ENCODE results near the gene KLHL11. TPM values are rescaled to one million over a fixed set of nuclear protein-coding genes. Genes with fewer than 3 reads are reported as not detected.

Gene KLHL11
- total and polyA plus RNA-seq, 10 of the 15 experiments (the other 5 are each of a cell fraction or from before 2014, with no cell fraction given) = 0.07 to 17.2 (median 10.1) TPM

GRCh38 chr17:41864498-41864835 lies 756 bp downstream of the KLHL11 start:
- DNase-seq (ENCODE audit: low read depth, low spot score) (no peak), ATAC-seq (peak; percentile 66), FAIRE-seq (peak; percentile 38)
- Histone ChIP-seq H3K4me2 (ENCODE audit: control insufficient read depth, insufficient read depth) (peak overlapping the region; percentile 85), H3K27ac (ENCODE audit: control insufficient read depth, insufficient read depth) (peak overlapping the region; percentile 74), H3K4me3 (peak overlapping the region; percentile 74), H2AFZ (ENCODE audit: control insufficient read depth, low read depth, low read length) (peak overlapping the region; percentile 86), H3K4me1 (ENCODE audit: control insufficient read depth, insufficient read depth, low read length) (peaks cover 7% of the 10 kb centered on the region; the same call in 1 of the 2 replicates), H3K9ac (ENCODE audit: control insufficient read depth, insufficient read depth, low read length) (peak overlapping the region; percentile 90), H4K20me1 (ENCODE audit: control insufficient read depth, insufficient read depth) (no peaks in the 10 kb centered on the region), H3K27me3 (replicated peaks in 1 of 2; ENCODE audit: control insufficient read depth in 2 of 2, insufficient read depth in 2 of 2, low read length in 1 of 2) (no peaks in the 10 kb centered on the region), H3K36me3 (ENCODE audit: control insufficient read depth in 2 of 2, insufficient read depth in 2 of 2, low read length in 1 of 2) (peaks cover under 1 to 15% of the 10 kb centered on the region in 2 experiments; a peak in 3 of 4 replicates), H3K79me2 (ENCODE audit: control insufficient read depth, insufficient read depth, low read length) (peaks cover 40% of the 10 kb centered on the region), H3K9me3 (replicated peaks; ENCODE audit: control insufficient read depth, insufficient read depth, low read length) (no peaks in the 10 kb centered on the region)
- ChIA-PET CTCF (interaction anchor here (1.0 to 3.9 kb wide), 5 partner anchors 13 to 162 kb away, joined by 3 to 18 read pairs (median 4); partner anchors contain the start of gene P3H4), POLR2A (interaction anchor here (0.8 to 3.4 kb wide), 5 partner anchors 10 to 185 kb away, joined by 3 to 15 read pairs (median 3); no protein-coding TSS in a partner anchor), RAD21 (ENCODE audit: unreplicated experiment) (interaction anchor here (0.9 to 2.7 kb wide), 9 partner anchors 11 to 176 kb away, joined by 3 to 15 read pairs (median 4); partner anchors contain the start of genes EIF1, ODAD4 and P3H4), SMC1A (ENCODE audit: uncharacterized antibody, unreplicated experiment) (interaction anchor here (1.4 to 3.9 kb wide), 2 partner anchors 15 to 102 kb away, joined by 3 to 33 read pairs; partner anchors contain the start of gene CNP)
- TF ChIP-seq IKZF2 (IDR thresholded peaks at IDR 0.05) (no peak), PAX5 (IDR thresholded peaks at IDR 0.05; ENCODE audit: borderline replicate concordance, low read depth, low read length) (peak; percentile 18; the same call in 1 of the 2 replicates), TARDBP (IDR thresholded peaks at IDR 0.05; ENCODE audit: borderline replicate concordance) (0 out of 2 replicates have a peak, but pooled peaks have one; percentile 38)
- in situ Hi-C loops (cut with MboI) = no loop called here
- BruUV-seq (replicated peaks) = no TSS peak
- intact Hi-C loops (cut with micrococcal nuclease; ENCODE audit: unreplicated experiment) = no loop called here
- WGBS (ENCODE audit: insufficient coverage, insufficient replicate concordance, low lambda C conversion rate, missing lambda C conversion rate) = 1% methylated on average over 11 of the region's 25 CpGs

- Histone ChIP-seq H3K79me2 (ENCODE audit: control insufficient read depth, insufficient read depth, low read length) (peaks cover 40% of the 10 kb centered on the region), H3K4me3 (peak overlapping the region; percentile 74), H3K27me3 (replicated peaks in 1 of 2; ENCODE audit: control insufficient read depth in 2 of 2, insufficient read depth in 2 of 2, low read length in 1 of 2) (no peaks in the 10 kb centered on the region), H3K27ac (ENCODE audit: control insufficient read depth, insufficient read depth) (no peak overlapping the region), H3K9me3 (replicated peaks; ENCODE audit: control insufficient read depth, insufficient read depth, low read length) (no peaks in the 10 kb centered on the region), H3K9ac (ENCODE audit: control insufficient read depth, insufficient read depth, low read length) (peak overlapping the region; percentile 90), H2AFZ (ENCODE audit: control insufficient read depth, low read depth, low read length) (no peak overlapping the region), H3K4me1 (ENCODE audit: control insufficient read depth, insufficient read depth, low read length) (peaks cover 7% of the 10 kb centered on the region; the same call in 1 of the 2 replicates), H3K36me3 (ENCODE audit: control insufficient read depth in 2 of 2, insufficient read depth in 2 of 2, low read length in 1 of 2) (peaks cover 0 to 9% of the 10 kb centered on the region in 2 experiments; a peak in 3 of 4 replicates), H4K20me1 (ENCODE audit: control insufficient read depth, insufficient read depth) (no peaks in the 10 kb centered on the region), H3K4me2 (ENCODE audit: control insufficient read depth, insufficient read depth) (peak overlapping the region; percentile 85)
- FAIRE-seq (no peak), ATAC-seq (no peak), DNase-seq (ENCODE audit: low read depth, low spot score) (no peak)
- 37% methylated on average over 15 of the region's 18 CpGs for WGBS (ENCODE audit: insufficient coverage, insufficient replicate concordance, low lambda C conversion rate, missing lambda C conversion rate)
- TF ChIP-seq USF1 (IDR thresholded peaks at IDR 0.05; ENCODE audit: borderline replicate concordance, extremely low read length, insufficient read depth, low read depth, low read length) = no peak
- TF ChIP-seq RUNX3 (IDR thresholded peaks at IDR 0.05; ENCODE audit: low read length) = no peak
- 0 out of 3 replicates have a peak, but pooled peaks of 1 of the 2 experiments have one; percentile 4 for TF ChIP-seq EGR1 (IDR thresholded peaks at IDR 0.05; ENCODE audit: borderline replicate concordance in 1 of 2, low read depth in 2 of 2, low read length in 2 of 2)
- peak; percentile 12; the same call in 1 of the 2 replicates for TF ChIP-seq IKZF1 (conservative IDR thresholded peaks at IDR 0.05)
- ChIA-PET RAD21 (ENCODE audit: unreplicated experiment) (interaction anchor here (1.0 to 2.7 kb wide), 7 partner anchors 10 to 175 kb away, joined by 3 to 15 read pairs (median 4); partner anchors contain the start of genes EIF1 and ODAD4), POLR2A (interaction anchor here (0.7 to 3.4 kb wide), 3 partner anchors 11 to 1645 kb away, joined by 3 to 15 read pairs (median 3); no protein-coding TSS in a partner anchor), CTCF (interaction anchor here (0.7 to 3.9 kb wide), 5 partner anchors 12 to 126 kb away, joined by 3 to 18 read pairs (median 5); partner anchors contain the start of gene P3H4), SMC1A (ENCODE audit: uncharacterized antibody, unreplicated experiment) (interaction anchor here (0.9 to 3.9 kb wide), 4 partner anchors 14 to 103 kb away, joined by 3 to 33 read pairs (median 3); partner anchors contain the start of genes CNP and NT5C3B)
- intact Hi-C loops (cut with micrococcal nuclease; ENCODE audit: unreplicated experiment) (no loop called here), in situ Hi-C loops (cut with MboI) (no loop called here)
- BruUV-seq (replicated peaks) = no TSS peak
These were observed 2.0 kb downstream of the KLHL11 start for GRCh38 chr17:41863074-41863848.
